HG02943 (cell line): ENCODE measurements around the gene CSNK1A1L.

Experiments used
- ATAC-seq: cut with Tn5 transposase; IDR thresholded peaks from one replicate; pipeline ENCODE4 v1.9.1; 2021; ENCODE audit warnings: mild to moderate bottlenecking, low read depth, moderate library complexity; ENCODE audit not compliant: unreplicated experiment

Gene CSNK1A1L

DNA sequence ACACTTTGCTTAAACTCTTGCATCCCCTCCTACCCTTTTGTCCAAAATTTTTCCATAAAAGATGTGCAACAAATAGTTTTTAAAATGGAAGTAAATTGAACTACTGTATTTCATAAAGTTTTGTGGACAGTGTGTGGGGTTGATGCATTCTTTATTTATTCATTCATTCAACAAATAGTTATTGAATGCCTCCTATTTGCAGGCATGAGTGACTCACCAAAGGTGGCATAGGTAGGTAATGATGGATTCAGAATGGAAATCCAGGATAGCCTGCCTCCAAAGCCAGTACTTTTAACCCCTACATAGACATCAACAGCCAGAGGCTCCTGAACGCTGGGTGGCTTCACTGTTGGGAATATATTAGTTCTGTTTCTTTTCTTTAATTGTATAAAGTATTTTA, 2.4 kb upstream of the CSNK1A1L start:
- no peak for ATAC-seq

DNA sequence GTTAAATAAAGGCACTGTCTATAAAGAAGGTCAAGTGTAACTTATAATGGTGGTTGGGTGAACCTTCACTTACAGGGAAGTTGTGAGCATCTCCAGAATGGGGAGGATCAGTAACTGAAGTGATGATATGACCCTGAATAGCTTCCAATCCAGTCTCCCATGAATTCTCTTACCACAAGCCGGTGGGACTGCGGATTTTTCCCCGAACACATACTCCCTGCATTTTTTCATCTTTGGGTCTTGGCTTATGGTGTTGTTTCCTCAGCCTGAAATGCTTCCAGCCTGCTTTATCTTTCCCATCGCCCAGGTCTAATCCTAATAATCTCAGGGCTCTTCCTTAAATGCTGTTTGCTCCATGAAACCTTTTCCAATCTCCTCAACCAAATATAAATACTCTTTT, 2.0 kb upstream of the CSNK1A1L start:
- ATAC-seq = no peak

DNA sequence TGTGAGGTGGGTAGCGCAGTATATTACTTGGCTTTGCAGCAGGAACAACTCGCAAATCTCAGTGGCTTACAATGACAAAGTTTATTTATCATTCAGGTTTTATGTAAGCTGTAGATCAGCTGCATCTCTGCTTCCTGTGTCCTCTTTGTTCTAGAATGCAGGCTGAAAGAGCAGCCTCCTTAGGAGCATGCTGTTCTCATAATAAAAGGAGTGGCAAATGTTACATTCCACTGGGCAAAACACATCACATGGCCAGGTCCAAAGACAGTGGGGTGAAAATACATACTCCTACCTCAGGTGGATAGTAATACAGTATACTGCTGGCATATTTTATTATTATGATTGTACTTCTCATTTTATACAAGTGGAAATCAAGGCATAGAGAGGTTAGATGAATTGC, 1.2 kb upstream of the CSNK1A1L start:
- no peak for ATAC-seq

GRCh38 chr13:37102896-37103295, 2.6 kb downstream of the CSNK1A1L start:
- no peak for ATAC-seq

DNA sequence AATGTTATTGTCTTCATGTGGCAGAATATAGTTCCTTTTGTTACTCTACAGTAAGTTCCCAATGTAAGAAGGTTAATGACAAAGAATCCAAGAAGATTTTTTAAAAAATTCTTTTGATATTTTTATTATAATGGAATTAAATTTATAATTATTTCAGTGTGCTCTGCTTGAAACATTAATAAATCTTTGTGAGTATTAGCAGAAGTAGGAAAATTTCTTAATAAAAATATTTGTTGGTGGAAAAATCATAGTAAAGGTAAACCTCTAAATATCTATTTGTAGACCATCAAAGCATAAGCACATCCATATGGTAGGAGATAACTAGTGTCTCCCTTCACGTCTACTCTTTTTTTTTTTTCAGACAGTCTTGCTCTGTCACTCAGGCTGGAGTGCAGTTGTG, 4.3 kb downstream of the CSNK1A1L start:
- ATAC-seq = no peak

- ATAC-seq = no peak
These were observed 4.7 kb downstream of the CSNK1A1L start for GRCh38 chr13:37100731-37101130.

DNA sequence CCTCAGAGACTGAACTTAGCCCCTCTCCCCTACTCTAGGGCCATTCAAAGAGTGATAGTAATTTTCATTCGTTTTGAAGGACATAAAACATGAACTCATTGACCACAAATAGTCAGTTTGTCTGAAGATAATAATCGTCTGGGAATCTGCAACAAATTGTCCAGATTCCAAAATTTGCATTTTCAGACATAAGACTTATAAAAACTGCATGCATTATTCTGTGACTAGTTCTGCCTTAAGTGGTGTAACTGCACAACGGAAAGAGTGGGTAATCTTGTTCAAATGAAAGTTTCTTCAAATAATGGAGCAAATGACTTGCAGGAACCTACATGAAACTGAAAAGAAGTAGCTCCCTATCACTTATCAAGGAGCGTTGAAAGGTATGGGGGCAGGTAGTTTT, 8.4 kb downstream of the CSNK1A1L start:
- ATAC-seq = no peak

DNA sequence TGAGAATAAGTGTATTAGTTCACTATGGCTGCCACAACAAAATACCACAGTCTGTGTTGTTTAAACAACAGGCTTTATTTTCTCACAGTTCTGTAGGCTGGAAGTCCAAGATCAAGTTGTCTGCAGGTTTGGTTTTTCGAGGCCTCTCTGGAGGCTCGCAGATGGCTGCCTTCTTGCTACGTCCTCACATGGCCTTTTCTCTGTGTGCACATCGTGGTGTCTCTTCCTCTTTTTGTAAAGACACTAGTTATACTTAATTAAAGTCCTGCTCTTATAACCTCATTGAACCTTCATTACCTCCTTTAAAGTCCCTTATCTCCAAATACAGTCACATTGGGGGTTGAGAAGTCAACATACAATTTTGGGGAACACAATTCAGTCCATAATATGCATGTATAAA, 10.6 kb downstream of the CSNK1A1L start:
- ATAC-seq = no peak

DNA sequence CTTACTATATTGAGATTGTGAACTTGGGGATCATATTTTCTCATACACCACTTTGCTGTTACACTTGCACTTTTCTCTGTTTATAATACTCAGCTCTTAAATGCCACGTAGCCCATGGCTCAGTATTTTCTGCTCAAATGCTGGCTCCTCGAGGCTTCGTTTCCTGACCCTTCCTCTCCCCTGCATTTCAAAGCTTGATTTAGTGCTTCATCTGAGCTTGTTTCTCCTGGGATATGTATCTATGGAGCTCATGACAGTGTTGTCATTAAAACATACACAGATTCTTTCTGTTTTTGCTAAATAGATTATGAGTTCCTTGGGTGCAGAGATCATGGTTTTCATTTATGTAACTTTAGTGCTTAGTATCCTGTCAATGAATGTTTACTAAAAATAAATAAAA, 11.4 kb downstream of the CSNK1A1L start:
- ATAC-seq = no peak

DNA sequence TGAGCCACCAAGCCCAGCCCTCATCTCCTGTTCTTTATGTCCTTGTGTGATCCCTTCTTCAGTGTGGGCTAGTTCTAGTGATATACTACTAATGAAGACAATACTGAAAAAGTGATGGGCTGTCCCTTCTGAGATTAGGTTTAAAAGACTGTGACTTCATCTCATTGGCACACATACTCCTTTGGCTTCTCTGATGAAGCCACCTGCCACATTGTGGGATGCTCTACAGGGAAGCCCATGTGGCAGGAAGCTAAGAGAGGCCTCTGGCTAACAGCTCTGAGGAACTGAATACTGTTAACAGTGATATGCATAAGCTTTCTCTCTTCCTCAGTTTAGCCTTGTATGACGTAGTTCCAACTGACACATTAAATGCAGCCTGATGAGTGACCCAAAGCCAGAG, 13.6 kb downstream of the CSNK1A1L start:
- no peak for ATAC-seq

DNA sequence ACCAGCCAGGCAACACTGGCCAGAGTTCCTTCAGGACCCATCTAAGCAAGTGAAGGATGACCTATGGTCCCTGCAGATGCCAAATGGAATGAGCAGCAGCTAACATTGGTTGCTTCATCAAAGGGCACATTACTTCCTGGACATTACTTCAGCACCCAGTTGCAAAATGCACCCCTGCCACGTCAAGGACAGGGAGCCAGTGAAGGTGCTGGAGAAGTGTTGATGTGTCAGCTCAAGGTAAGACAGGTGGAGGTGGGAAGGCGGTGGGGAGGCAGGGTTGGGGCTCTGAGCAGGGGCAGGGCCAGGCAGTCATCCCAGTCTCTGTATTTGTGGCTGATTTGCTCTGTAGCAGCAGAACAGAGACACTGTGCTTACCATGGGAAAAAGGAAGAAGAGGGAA, 14.6 kb downstream of the CSNK1A1L start:
- no peak for ATAC-seq

DNA sequence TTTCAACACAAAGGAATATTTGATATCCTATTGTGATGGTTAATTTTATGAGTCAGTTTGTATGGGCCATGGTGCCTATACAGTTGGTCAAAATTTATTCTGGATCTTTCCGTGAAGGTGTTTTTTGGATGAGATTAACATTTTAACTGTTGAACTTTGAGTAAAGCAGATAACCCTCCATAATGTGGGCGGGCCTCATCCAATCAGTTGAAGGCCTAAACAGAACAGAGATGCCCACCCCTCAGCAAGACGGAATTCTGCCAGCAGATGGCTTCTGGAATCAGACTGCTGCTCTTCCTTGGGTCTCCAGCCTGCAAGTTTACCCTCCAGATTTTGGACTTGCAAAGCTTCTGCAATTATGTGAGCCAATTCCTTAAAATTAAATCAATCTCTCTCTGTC, 16.0 kb downstream of the CSNK1A1L start:
- ATAC-seq = no peak

DNA sequence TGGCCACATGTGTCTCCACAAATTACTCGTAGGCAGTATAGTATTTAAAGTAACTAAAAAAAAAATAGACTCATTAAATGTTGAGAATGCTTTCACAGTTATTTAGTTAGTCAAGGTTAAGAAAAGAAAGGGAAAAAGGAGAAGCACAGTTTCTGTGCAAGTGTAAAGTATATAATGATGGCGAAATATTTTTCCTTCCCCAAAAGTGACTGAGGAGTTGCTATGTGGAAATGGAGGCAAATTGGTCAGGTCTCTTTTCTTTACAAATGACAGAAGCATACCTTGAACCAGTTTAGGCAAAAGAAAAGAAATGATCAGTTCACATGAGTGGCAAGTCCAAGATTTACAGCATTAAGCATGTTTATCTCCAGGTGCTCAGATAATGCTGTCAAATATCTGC, 18.0 kb downstream of the CSNK1A1L start:
- no peak for ATAC-seq

DNA sequence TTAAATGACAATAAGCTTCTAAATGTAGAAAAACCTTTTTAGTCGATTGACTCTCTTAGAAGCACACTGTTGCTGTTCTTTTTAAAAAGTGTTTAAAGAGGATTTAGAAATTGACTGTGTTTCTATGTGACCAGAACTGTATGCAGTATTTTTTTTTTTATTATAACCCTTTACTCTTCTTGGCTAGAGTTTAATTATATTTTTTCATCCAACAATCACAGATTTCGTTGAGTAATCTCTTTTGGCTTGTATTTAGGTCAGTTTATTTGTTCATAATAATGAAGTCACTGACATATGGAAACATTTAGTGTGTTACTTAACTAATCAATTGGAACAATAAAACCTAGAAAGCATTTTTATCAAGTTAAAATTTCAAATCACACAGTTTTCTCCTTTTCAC, 19.9 kb downstream of the CSNK1A1L start:
- ATAC-seq = no peak

- ATAC-seq = no peak
These were observed 28.6 kb downstream of the CSNK1A1L start for GRCh38 chr13:37076818-37077217.

GRCh38 chr13:37075164-37075563, 30.3 kb downstream of the CSNK1A1L start:
- ATAC-seq = no peak

DNA sequence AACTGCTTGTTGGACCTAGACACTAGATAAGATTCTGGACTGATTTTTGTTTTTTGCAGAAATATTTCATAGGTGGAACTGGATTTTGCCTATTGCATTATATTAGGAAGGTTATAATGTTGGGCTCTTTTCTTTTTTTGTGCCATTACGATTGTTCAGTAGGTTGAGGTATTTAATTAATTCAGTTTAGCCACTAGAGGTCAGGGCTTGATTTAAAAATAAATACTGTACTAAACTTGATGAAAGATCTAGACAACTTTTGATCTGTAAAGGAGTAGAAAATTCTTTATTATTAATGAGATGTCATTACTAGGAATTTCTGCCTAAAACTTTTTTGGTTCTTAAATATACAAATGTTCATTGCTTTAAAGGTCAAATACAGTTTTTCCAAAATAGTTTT, 30.8 kb downstream of the CSNK1A1L start:
- ATAC-seq = no peak

DNA sequence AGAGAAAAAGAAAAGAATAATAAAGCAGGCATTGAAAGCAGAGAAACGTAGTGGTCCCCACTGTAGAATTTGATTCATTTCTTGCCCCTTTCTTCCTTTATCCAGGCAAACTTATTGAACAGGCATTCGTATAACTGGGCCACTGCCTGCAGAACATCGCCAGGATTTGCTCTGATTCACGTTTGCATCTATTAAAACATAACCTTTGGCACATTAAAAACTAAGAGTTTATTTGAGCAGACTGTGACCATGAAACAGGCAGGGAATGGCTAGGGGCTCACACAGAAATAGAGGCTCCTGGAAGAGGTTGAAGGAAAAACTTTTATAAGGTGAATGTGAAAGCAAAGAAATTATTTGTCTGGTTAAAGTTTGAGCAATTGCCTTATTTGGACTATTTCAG, 33.4 kb downstream of the CSNK1A1L start:
- ATAC-seq = no peak

GRCh38 chr13:37070956-37071355, 34.5 kb downstream of the CSNK1A1L start:
- no peak for ATAC-seq

DNA sequence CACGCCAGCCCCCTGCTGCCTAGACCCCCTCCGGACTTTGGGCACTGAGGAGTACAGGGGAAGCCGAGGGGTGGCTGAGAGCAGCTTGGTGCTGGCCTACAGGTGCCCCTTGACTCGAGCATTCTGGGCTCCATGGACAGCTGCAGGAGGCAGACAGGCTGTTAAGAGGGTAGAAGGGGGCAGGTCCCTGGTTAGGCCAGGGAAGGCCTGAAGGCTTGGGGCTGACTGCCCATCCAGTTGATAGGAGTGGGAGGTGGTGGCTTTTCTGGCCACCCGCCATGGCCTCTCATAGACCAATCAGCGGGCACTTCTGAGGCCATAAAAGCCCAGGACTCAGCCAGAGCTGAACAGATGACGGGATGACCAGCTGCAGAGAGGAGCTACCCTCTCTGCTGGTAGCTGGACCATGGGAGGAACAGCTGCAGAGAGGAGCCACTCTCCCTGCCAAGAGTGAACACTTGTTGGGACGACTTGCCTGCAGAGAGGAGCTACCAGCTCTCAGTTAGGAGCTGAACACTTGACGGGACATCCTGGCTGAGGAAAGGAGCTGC, 35.2 kb downstream of the CSNK1A1L start:
- ATAC-seq = no peak

DNA sequence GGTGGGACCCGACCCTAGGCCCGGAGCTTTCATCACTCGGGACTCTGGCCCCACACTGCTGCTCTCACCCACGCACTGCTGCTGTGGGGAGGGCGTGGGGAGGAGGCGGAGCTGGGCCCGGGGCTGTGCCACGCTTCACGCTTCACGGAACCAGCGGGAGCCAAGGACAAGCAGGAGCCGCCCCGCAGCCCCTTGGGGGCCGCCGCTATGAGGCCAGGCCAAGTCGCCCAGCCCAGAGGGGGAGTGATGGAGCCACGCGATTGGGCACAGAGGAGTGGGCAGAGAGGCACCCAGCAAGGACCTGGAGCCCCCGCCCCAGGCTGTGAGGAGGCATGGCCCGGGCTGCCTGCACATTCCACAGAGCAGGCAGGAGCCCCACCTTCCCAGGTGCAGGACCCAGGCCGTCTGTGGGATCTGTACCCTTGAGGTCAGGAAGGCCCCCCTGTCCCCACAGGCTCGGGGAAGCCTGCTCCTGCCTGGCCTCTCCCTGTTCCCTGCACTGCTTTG, 35.8 kb downstream of the CSNK1A1L start:
- ATAC-seq = no peak

- no peak for ATAC-seq
These were observed 36.5 kb downstream of the CSNK1A1L start for GRCh38 chr13:37068962-37069361.

GRCh38 chr13:37067874-37068273, 37.6 kb downstream of the CSNK1A1L start:
- no peak for ATAC-seq
